ENCODE results near the gene AUTS2. TPM values are rescaled to one million over a fixed set of nuclear protein-coding genes. Genes with fewer than 3 reads are reported as not detected.

AUTS2 gene
- polyA plus RNA-seq, 1 donor from 2014 or later = 97.3 TPM

DNA sequence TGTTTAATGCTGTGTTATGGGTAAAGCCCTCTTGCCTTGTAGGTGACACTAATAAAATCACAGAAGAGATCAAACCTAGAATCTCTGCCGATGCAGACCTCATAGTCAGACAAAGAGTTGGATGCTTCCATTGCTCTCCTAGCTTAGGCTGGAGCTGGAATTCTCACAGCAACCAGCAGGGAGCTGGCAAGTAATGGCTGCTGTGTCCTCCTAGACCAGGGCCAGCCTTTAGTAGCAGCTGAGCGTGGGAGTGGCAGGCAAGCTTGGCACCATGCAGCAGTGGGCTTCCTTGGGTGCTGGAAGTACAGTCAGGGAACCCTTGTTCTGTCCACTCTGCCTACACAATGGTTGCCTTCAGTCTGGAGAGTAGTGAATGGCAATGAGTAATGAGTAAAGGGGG, 935.3 kb downstream of the AUTS2 start:
- no peaks in the 10 kb centered on the region for H3F3A ChIP-seq (ENCODE audit: insufficient read depth, low read length, poor library complexity, severe bottlenecking)
- H3K4me3 ChIP-seq (ENCODE audit: low read length) = no peak overlapping the region
- no peak overlapping the region for H2AFZ ChIP-seq (ENCODE audit: low read depth, low read length)
- H3K9ac ChIP-seq (ENCODE audit: low read length) = no peak overlapping the region
- no peaks in the 10 kb centered on the region for H3K27me3 ChIP-seq (ENCODE audit: insufficient read depth, low read depth, low read length)
- no peak overlapping the region for H3K27ac ChIP-seq (ENCODE audit: low read length)
- H4K20me1 ChIP-seq (ENCODE audit: insufficient read depth) = no peaks in the 10 kb centered on the region
- H3K79me2 ChIP-seq (replicated peaks; ENCODE audit: insufficient read depth, low read length) = no peaks in the 10 kb centered on the region
- no peaks in the 10 kb centered on the region for H3K9me2 ChIP-seq (ENCODE audit: insufficient read depth, low read length)
- H3K9me3 ChIP-seq (ENCODE audit: low read length) = no peaks in the 10 kb centered on the region
- no peak overlapping the region for H3K4me2 ChIP-seq (ENCODE audit: low read length)
- H3K36me3 ChIP-seq (ENCODE audit: insufficient read depth, low read length) = no peaks in the 10 kb centered on the region
- TF ChIP-seq MXI1 (conservative IDR thresholded peaks at IDR 0.05; ENCODE audit: poor library complexity, severe bottlenecking) (no peak), POLR2AphosphoS5 (IDR thresholded peaks at IDR 0.05) (no peak), EZH2 (IDR thresholded peaks at IDR 0.05; ENCODE audit: borderline replicate concordance, insufficient read depth, low read length, poor library complexity, severe bottlenecking) (no peak), RAD21 (conservative IDR thresholded peaks at IDR 0.05) (no peak), EP300 (conservative IDR thresholded peaks at IDR 0.05; ENCODE audit: poor library complexity, severe bottlenecking) (no peak), TAF1 (IDR thresholded peaks at IDR 0.05; ENCODE audit: low read depth) (no peak), SMC3 (conservative IDR thresholded peaks at IDR 0.05; ENCODE audit: poor library complexity) (no peak)
- TF ChIP-seq, protein P1, sequence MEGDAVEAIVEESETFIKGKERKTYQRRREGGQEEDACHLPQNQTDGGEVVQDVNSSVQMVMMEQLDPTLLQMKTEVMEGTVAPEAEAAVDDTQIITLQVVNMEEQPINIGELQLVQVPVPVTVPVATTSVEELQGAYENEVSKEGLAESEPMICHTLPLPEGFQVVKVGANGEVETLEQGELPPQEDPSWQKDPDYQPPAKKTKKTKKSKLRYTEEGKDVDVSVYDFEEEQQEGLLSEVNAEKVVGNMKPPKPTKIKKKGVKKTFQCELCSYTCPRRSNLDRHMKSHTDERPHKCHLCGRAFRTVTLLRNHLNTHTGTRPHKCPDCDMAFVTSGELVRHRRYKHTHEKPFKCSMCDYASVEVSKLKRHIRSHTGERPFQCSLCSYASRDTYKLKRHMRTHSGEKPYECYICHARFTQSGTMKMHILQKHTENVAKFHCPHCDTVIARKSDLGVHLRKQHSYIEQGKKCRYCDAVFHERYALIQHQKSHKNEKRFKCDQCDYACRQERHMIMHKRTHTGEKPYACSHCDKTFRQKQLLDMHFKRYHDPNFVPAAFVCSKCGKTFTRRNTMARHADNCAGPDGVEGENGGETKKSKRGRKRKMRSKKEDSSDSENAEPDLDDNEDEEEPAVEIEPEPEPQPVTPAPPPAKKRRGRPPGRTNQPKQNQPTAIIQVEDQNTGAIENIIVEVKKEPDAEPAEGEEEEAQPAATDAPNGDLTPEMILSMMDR (IDR thresholded peaks at IDR 0.05; ENCODE audit: poor library complexity, severe bottlenecking) = no peak
- TF ChIP-seq, protein P2, sequence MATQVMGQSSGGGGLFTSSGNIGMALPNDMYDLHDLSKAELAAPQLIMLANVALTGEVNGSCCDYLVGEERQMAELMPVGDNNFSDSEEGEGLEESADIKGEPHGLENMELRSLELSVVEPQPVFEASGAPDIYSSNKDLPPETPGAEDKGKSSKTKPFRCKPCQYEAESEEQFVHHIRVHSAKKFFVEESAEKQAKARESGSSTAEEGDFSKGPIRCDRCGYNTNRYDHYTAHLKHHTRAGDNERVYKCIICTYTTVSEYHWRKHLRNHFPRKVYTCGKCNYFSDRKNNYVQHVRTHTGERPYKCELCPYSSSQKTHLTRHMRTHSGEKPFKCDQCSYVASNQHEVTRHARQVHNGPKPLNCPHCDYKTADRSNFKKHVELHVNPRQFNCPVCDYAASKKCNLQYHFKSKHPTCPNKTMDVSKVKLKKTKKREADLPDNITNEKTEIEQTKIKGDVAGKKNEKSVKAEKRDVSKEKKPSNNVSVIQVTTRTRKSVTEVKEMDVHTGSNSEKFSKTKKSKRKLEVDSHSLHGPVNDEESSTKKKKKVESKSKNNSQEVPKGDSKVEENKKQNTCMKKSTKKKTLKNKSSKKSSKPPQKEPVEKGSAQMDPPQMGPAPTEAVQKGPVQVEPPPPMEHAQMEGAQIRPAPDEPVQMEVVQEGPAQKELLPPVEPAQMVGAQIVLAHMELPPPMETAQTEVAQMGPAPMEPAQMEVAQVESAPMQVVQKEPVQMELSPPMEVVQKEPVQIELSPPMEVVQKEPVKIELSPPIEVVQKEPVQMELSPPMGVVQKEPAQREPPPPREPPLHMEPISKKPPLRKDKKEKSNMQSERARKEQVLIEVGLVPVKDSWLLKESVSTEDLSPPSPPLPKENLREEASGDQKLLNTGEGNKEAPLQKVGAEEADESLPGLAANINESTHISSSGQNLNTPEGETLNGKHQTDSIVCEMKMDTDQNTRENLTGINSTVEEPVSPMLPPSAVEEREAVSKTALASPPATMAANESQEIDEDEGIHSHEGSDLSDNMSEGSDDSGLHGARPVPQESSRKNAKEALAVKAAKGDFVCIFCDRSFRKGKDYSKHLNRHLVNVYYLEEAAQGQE (IDR thresholded peaks at IDR 0.05; ENCODE audit: borderline replicate concordance) = no peak

DNA sequence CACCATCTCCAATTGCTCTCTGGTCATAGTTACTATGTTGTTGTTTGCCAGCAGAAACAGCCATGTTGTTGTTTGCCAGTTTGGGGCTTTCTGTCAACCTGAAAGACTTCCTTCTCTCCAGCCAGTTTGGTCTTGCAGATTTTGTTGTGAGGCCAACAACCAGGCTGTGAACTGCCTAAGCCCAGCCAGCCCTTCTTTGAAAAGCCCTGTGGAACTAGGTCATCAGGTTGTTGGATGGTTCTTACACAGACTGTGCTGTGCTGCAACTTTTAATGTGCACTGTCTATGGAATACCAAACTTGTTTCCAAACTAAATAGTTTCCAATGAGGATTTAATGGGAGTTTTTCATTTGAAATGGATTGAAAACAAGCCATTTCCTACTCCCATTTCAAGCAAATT, 940.9 kb downstream of the AUTS2 start:
- Histone ChIP-seq H3F3A (ENCODE audit: insufficient read depth, low read length, poor library complexity, severe bottlenecking) (no peaks in the 10 kb centered on the region), H3K9me3 (ENCODE audit: low read length) (no peaks in the 10 kb centered on the region), H3K4me3 (ENCODE audit: low read length) (no peak overlapping the region), H3K27me3 (ENCODE audit: insufficient read depth, low read depth, low read length) (no peaks in the 10 kb centered on the region), H3K36me3 (ENCODE audit: insufficient read depth, low read length) (no peaks in the 10 kb centered on the region), H3K27ac (ENCODE audit: low read length) (no peak overlapping the region), H3K9ac (ENCODE audit: low read length) (no peak overlapping the region), H4K20me1 (ENCODE audit: insufficient read depth) (no peaks in the 10 kb centered on the region), H3K9me2 (ENCODE audit: insufficient read depth, low read length) (no peaks in the 10 kb centered on the region), H3K79me2 (replicated peaks; ENCODE audit: insufficient read depth, low read length) (no peaks in the 10 kb centered on the region), H3K4me2 (ENCODE audit: low read length) (no peak overlapping the region), H2AFZ (ENCODE audit: low read depth, low read length) (no peak overlapping the region)
- TF ChIP-seq MXI1 (conservative IDR thresholded peaks at IDR 0.05; ENCODE audit: poor library complexity, severe bottlenecking) (no peak), EZH2 (IDR thresholded peaks at IDR 0.05; ENCODE audit: borderline replicate concordance, insufficient read depth, low read length, poor library complexity, severe bottlenecking) (no peak), RAD21 (conservative IDR thresholded peaks at IDR 0.05) (no peak), TAF1 (IDR thresholded peaks at IDR 0.05; ENCODE audit: low read depth) (no peak), EP300 (conservative IDR thresholded peaks at IDR 0.05; ENCODE audit: poor library complexity, severe bottlenecking) (no peak)
- TF ChIP-seq, protein P2 (IDR thresholded peaks at IDR 0.05; ENCODE audit: borderline replicate concordance) = no peak
